GM19324 (cell line): ENCODE data around the gene RPLP1.

Experiments
- ATAC-seq: cut with Tn5 transposase; IDR thresholded peaks from one replicate; pipeline ENCODE4 v1.9.1; 2021; ENCODE audit warnings: mild to moderate bottlenecking, moderate library complexity; ENCODE audit not compliant: unreplicated experiment, low FRiP score

Gene RPLP1

DNA sequence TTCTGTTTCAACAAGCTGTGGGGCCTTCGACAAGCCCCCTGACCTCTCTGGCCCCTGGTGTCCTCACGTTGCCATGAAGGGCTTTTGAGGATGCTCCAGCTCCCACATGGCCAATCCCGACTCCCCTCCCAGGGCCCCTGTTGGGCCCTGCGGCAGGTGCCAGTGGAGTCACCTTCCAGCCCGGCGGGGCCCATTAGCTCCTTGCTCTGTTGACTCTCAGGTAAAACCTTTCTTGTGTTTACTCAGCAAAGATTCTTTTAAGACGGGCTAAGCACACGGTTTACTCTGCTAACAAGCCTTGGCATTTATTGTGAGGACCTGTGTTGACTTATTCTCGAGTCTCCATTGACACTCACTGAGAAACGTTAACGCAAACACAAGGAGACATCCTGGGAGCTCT is 15.0 kb downstream of the RPLP1 start:
- ATAC-seq, result no peak

DNA sequence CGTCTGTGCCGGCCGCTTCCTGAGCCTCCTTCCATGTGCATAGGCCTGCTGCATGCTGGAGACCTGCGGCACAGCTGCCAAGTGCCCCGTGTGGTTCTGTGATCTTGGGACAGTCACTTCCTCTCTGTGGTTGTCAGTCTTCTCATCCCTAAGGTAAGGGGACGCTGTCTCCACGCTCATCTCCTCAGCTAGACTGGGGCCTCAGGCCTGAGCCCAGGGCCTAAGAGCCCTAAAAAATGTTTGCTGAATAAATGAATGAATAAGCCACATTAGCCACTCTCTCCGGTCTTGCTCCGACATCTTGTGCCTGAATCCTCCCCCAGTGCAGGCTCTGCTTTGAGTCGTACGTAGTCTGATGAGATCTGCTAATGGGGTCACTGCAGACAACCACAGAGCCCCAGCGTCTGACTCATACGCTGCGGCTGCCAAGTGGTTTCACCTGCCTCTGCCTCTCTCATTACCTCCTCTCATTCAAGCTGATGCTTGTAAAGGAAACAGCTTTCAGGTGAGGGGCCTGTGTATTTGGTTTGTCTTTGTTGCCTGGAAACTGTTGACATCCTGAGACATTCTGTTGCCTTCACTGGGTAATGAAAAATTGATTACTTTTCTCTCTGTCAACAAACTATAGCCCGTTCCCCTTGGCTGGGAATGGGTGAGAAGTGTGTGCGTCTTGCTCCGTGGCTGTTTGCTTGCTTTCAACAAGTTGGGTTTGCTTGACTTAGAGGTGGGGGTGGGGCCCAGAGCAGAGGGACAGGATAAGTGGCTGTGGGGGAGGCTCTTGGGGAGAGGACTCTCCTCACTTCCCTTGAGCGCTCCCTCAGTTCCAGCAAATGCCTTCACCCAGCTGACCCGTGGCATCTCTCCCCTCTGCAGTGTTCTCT is 15.9 kb downstream of the RPLP1 start:
- no peak for ATAC-seq

DNA sequence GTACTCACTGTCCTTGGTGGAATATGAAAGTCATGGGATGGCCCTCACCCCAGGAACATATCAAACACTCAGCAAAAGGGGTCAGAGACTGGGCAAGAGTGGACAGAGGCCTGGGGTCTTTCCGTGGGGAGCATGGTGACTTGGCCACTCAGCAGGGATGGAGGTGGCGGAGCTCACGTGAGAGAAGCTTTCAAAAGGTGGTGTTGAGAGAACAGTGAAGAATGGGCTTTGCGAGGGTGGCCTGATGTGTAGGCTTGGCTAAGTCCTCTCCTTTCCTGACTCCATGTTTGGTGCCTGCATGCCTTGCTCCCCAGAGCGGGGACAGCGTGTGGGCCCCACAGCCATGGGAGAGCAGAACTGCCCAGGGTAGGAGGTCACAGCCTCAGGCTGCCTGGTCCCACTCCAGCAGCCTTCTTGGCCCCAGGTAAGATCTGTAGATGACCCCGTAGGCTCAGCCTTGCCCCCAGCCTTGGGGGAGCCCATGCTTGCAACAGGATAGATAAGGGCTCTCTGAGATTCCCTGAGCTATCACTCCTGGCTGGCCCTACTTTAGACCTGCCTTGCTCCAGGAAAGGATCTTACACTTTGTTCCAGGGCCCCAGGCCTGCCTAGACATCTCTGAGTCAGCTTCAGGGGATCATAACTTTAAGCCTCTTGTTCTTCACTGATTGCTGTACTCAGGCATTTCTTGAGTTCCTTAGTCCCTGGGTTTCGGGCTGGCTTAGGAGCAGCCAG is 17.0 kb downstream of the RPLP1 start:
- ATAC-seq, result no peak

DNA sequence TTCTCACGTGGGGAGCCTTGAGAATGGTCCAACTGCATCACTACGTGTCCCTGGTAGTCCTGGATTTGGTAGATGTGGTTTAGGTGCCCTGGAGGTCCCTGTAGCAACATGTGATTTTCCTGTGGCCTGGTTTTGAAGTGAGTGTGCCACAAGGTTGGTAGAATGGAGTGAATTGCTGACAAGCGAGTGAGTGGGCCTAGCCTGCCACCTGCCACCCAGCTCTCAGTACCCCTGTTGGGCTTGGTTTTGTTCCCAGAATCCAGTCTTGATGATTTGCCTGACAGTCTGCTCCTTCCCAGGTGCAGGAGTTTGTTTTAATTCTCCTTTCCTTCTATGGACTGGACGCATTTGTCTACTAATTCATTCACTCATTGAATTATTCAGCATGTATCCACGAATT is 19.4 kb downstream of the RPLP1 start:
- no peak for ATAC-seq

DNA sequence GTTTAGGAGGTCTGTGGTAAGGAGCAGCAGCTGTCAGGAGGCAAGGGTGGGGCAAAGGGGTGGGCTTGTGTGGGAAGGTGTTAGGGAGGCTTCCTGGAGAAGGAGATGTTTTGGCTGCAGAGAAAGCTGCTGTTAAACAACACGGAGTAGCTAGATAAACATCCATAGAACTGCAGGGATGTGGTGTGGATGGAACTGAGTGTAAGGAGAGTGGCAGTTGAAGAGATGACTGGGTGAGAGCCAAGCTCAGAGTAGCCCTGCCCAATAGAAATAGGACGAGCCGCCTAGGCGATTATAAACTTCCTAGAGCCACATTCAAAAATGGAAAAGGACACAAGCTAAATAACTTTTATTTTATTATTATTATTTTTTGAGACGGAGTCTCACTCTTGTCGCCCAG is 19.9 kb downstream of the RPLP1 start:
- no peak for ATAC-seq

DNA sequence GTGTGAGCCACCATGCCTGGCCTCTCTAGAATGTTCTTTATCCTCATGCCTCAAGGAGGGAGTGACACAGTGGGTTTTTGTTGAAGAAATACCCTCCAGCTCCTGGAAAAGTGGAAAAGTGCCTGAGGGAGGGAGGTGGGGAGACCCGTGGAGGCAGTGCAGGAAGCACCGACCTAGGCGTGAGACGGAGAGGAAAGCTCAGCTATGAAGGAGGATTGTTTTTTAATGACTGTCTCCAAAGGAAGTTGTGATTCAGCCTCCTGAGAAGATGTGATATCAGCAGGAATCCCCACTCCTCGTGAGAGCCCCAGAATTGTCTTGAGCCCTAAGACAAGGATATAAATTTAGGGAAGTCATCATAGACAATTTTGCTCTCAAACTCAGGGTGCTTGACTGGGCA is 21.7 kb downstream of the RPLP1 start:
- no peak for ATAC-seq

DNA sequence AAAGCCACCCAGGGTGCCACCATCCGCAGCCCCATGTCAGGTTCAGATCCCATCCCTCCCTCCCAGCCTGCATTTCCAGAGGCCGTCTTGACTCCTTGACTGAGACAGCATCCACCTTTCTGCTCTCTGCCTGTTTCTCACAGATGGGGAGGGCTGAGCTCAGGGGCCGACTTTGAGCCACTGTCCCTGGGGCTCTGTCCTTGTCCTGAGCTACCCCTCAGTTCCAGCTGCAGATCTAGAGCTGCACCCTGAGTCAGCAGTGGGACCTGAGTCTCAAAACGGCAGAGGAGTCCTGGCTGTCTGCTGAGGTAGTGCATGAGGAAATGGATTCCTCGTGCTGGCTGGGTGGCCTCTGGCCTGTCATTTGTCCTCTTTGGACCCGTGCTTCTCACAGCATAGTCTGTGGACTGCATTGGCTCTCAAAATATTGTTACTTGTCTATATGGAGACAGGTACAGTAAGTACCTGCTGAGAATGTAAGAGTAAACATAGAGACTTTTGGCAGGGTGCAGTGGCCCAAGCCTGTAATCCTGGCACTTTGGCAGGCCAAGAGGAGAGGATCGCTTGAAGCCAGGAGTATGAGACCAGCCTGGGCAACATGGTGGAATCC is 22.3 kb downstream of the RPLP1 start:
- no peak for ATAC-seq

DNA sequence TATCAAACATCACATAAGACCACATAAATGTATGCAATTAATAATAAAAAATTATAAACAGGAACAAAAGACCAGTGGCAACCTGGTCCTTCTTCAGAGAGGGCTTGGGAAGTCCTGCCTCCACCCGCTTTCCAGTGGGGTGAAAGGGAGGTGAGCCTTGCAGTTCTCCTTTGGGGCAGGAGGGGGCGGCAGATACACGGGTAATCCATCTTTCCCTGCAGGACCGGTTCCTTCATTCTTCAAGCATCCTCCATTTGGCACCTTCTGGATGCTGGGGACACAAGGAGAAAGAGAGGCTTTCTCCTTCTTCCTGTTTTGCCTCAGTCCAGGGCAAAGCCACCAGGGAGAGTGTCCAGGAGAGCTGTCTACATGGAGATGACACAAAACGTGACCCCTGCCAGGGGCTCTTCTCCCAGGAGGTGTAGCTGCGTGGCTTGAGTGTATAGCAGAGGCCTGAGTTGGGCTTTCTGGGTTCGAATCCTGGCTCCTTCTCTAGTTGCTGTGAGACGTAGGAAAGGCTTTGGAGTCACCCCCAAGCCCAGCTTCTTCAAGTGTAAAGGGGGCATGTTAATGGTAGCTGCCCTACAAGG is 23.2 kb downstream of the RPLP1 start:
- ATAC-seq, result no peak

DNA sequence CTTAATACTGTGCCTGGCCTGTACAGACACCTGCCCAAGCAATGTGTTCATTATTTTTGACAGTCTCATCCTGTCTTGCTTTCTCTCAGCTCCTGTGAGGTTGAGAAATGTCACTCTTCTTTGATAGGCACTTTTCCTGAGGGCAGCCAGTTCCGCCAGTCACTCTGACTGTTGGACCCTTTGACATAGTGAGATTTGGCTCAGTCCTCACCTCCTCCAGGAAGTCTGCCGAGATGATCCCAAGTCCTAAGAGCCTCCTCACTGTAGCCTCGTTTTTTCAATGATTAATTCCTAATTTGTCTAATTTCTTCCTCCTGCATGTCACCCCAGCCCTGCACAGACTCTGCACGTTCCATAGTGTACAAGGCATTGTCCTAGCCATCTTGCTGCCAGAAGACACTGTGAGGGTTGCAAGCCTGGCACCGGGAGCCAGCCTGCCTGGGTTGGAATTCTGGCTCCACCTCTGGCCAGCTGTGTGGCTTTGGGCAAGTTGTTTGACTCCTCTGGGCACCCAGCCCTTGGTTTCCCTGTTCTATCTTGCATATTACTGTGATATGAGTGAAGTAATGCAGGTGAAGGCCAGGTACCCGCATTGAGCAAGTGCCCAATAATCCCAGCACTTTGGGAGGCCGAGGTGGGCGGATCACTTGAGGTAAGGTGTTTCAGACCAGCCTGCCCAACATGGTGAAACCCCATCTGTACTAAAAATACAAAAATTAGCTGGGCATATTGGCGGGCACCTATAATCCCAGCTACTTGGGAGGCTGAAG is 24.3 kb downstream of the RPLP1 start:
- ATAC-seq, result no peak

DNA sequence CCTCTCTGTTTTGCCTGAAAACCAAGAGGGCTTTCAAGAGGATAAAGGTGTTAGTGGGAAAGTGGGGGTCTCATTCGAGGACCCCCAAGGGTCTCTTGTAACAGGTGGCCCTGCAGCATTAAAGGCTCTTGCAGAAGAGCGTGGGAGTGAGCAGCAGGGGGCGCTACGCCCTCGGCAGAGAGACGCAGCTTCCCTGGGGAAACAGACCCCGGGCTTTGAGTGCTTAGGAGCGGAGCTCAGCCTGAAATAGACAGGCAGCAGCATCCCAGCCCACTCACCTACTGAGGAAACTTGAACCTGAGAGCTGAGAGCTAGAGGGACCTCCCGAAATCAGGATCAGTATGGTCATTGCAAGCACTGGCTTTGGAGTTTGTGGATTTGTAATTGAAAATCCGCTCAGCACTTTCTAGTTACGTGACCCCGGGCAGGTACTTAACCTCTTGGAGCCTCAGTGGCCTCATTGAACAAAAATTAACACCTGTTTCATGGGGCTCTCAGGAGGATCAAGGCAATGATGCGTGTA is 25.7 kb downstream of the RPLP1 start:
- no peak for ATAC-seq

DNA sequence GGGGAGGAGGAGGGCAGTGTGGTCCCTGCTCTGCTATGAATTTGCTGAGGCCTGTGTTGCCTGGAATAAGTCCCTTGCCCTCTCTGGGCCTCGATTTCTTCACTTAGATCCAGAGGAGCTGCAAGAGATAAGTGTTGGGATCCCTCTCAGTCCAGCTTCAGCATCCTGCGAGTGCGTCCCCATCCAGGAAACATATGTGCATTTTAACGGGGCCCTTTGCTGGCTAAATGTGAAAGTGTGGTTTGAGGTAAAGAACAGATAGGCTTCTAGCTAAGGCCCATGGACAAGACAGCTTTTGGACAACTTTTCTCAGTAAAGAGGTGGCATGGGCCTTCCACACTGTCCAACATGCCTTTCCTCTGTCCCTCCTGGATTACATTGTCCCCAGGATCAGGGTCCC is 26.5 kb downstream of the RPLP1 start:
- no peak for ATAC-seq

DNA sequence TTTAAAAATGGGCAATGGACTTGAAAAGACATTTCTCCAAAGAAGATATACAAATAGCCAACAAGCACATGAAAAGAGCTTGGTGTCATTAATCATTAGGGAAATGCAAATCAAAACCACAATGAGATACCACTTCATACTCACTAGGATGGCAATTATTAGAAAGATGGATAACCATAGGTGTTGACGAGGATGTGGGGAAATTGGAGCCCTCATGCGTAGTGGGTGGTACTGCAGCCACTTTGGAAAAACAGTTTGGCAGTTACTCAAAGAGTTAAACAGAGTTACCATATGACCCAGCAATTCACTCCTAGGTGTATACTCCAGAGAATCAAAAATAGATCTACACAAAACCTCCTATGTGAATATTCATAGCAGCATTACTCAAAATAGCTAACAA is 27.4 kb downstream of the RPLP1 start:
- no peak for ATAC-seq

DNA sequence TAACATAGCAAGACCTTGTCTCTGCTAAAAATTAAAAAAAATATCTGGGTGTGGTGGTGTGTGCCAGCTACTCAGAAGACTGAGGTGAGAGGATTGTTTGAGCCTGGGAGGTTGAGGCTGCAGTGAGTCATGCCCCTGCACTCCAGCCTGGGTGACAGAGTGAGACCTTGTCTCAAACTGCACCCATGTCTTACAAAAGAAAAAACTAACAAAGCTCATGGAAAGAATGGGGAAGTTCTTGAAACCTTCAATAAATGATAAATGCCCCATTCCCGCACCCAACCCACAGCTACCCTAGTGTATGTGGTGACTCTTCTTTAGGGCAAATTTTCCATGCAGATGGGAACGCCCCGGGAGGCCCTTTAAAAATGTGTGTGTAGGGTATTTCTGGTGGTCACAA is 28.3 kb downstream of the RPLP1 start:
- no peak for ATAC-seq

DNA sequence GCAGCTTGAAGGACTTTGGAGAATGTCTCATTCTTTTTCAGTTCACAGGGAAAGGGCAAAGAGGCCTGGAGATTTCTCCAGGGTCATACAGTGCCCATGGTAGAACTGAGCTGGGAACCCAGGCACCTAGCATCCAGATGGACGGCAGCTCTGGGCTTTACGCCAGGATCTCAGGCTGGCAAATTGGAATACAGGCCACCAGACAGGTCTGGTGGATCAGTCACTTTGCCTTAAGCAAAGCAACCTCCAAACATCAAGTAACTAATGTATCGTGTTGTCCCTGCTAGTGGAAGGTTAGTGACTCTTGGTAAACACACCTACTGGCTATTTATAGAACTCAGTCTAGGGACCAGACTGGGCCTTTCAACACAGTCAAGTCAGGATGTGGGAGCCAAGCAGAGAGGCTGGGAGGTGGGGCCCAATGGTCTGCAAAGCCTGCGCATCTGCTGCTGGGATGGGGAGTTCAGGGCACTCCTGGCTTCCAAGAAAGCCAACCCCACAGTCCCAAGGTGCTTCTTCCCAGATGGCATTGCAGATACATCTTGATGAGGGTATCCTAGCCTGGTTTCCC is 30.2 kb downstream of the RPLP1 start:
- no peak for ATAC-seq

DNA sequence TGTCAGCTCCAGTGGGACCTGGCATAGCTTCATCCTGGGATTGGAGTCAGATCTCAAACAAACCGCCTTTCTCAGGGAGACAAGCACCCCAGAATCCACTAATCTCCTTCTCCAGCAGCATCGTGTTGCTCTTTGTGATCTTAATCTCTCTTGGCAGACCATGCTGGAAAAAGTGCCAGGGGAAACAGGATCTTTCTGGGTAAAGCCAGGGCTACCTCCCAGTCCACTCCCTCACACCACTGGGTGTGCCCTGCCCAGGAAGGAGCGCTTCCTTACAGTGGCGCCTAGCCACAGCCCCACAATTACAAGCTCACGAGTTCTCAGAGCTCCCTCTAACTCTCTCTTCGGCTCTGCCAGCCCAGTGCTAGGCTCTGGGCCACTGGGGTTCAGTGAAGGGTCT is 32.2 kb downstream of the RPLP1 start:
- ATAC-seq, result no peak

DNA sequence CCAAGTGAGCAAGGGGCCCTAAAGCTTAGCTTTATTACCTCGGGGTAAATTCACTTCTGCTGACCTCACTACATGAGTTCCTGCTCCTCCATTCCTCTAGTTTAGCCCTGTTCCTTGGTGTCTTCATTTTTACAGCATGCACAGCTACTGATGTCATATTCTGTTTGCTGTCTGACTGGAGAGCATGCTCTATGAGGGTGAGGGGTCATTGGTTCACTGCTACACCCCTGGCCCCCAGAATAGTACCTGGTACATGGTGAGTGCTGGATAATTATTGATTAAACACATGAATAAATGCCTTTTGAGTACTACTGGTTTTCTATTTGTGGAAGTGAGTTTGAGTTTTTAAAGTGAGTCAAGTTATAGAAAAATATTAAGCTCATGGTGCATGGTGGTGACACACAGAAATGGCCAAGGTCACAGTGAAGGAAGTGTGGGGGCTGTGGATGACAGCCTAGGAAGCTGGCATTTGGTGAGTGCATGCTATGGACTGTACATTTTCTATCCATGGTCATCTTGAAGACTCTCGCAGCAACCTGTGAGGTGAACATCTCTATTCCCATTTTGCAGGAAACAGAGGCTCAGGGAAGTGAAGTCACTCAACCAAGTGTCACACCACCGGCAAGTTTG is 34.0 kb downstream of the RPLP1 start:
- ATAC-seq, result no peak

DNA sequence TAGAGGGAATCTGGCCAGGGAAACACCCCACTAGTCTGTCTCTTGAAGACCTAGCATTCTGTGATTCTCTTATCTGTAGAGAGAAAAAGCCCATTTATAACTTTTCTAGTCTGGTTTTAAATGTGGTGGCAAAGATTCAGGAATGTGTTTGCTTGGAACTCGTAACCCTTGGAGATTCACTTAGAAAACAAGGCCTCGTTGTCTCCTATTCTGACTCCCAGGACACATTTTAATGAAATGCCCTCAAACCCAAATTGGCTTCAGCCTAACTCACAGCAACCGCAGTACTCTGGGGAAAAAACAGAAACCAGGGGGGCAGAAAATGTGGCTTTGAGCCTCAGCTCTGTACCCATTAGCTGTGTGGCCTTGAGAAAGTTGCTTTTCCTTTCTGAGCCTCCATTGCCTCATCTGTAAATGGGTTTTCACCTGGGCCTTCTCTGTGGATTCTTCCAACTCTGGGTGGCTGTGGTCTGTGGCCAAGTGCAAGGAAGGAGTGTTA is 36.5 kb downstream of the RPLP1 start:
- ATAC-seq, result no peak

DNA sequence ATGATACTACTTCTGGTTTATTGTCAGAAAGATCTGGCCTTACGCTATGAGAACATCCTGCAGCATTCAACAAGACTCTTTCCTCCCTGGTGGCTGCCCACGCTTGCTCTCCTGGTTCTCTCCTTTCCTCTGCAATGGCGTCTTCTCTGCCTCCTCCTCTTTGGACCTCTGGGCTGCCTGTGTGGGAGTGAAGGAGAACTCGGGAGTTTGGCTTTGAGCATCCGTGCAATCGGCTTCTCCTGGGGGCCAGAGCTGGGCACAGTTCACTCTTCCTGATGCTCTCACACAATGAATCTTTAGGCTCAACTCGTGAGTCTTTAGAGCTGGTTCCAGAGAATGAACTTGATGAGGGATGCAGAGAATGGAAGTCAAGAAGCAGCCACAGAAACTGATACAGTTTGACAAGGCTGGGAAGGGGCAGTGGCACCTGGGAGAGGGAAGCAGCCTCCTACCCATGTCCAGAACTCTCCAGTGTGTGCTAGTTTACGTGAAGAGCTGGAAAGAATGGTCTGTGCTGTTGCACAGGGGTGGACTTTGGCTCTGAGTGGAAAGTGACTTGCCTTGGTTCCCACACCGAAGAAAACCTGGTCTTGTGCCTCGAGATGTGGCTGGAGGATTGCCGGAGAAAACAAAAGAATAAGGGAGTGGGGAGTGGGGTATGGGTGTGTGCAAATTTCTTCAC is 37.9 kb downstream of the RPLP1 start:
- ATAC-seq, result no peak

DNA sequence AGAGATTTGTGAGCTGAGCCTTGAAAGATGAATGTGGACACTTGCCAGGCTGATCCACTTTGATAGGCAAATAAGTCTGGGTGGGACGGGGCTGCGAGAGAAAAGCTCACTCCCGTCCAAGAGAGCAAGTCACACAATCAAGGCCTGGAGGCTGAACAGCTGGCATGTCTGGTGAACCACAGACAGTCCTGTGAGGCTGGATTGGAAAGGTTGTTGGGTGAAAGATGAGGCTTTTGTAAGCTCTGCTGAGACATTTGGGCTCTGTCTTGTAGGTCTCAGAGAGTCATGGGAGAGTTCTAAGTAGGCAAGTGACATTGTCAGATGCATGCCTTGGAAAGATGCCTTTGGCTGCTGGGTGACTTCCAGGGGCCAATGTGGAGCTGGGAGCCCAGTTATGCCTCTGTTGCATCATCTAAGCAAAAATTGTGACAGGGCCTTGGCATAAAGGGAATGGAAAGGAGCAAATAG is 38.5 kb downstream of the RPLP1 start:
- no peak for ATAC-seq
